ENCODE data around the gene BMS1. TPM values are rescaled to one million over a fixed set of nuclear protein-coding genes. Genes with fewer than 3 reads are reported as not detected.

The BMS1 gene
- total and polyA plus RNA-seq, 2 of the 8 experiments (the other 6 are each of a cell fraction or from before 2014, with no cell fraction given), result 3.7 to 34.6 TPM

GRCh38 chr10:42769673-42770072 is 12.9 kb upstream of the BMS1 start:
- H2BK12ac ChIP-seq (ENCODE audit: low read depth, low read length), result no peak overlapping the region
- no peak overlapping the region for H2AFZ ChIP-seq (ENCODE audit: low read length)
- no peak overlapping the region for H4K91ac ChIP-seq (replicated peaks; ENCODE audit: insufficient read length, low read length)
- no peak overlapping the region for H3K4ac ChIP-seq (replicated peaks; ENCODE audit: insufficient read length, low read depth, low read length)
- H3K18ac ChIP-seq (ENCODE audit: extremely low read depth, low read length), result no peak overlapping the region
- no peak overlapping the region for H4K8ac ChIP-seq (ENCODE audit: extremely low read depth, insufficient read depth, low read length)
- H3K4me1 ChIP-seq (replicated peaks in 1 of 4; ENCODE audit: control insufficient read depth in 3 of 4, insufficient read depth in 4 of 4, low read length in 3 of 4), result no peaks in the 10 kb centered on the region
- no peak overlapping the region for H3K4me2 ChIP-seq (ENCODE audit: insufficient read depth in 1 of 2, low read depth in 2 of 2, low read length in 2 of 2)
- H3K23me2 ChIP-seq (ENCODE audit: low read depth, low read length), result no peaks in the 10 kb centered on the region
- CTCF ChIA-PET (ENCODE audit: partially characterized antibody), result no interaction called here
- no peaks in the 10 kb centered on the region for H3K79me1 ChIP-seq (ENCODE audit: low read depth, low read length)
- H3K27ac ChIP-seq (ENCODE audit: low read depth, low read length), result no peak overlapping the region
- WGBS, 2 experiments (ENCODE audit: extremely low coverage in 1 of 2, insufficient coverage in 1 of 2, insufficient read length in 1 of 2, insufficient replicate concordance in 2 of 2, low coverage in 1 of 2, low lambda C conversion rate in 2 of 2, missing lambda C conversion rate in 1 of 2), result 73% methylated on average over 12 of the region's 12 CpGs; no CpG with 5 or more reads in 1 of the 2 experiments
- no peak overlapping the region for H2BK5ac ChIP-seq (ENCODE audit: low read depth, low read length)
- no peaks in the 10 kb centered on the region for H3K79me2 ChIP-seq (ENCODE audit: control insufficient read depth in 1 of 2, insufficient read depth in 2 of 2, low read length in 2 of 2)
- no peak overlapping the region for H2BK15ac ChIP-seq (ENCODE audit: low read length)
- no peak overlapping the region for H3K4me3 ChIP-seq (ENCODE audit: extremely low read depth in 1 of 4, insufficient read depth in 2 of 4, low read depth in 3 of 4, low read length in 4 of 4)
- DNase-seq (ENCODE audit: low read depth in 1 of 2, low spot score in 2 of 2), result no peak
- no peaks in the 10 kb centered on the region for H4K20me1 ChIP-seq (replicated peaks in 1 of 2; ENCODE audit: control insufficient read depth in 1 of 2, insufficient read depth in 2 of 2, low read length in 2 of 2)
- no peaks in the 10 kb centered on the region for H3K36me3 ChIP-seq (ENCODE audit: control insufficient read depth in 2 of 4, insufficient read depth in 4 of 4, low read length in 3 of 4)
- no peak overlapping the region for H2BK20ac ChIP-seq (ENCODE audit: low read length)
- no peak overlapping the region for H4K5ac ChIP-seq (ENCODE audit: insufficient read length, low read depth, low read length)
- no peak overlapping the region for H2BK120ac ChIP-seq (replicated peaks; ENCODE audit: low read depth, low read length)
- no peak overlapping the region for H3K56ac ChIP-seq (replicated peaks; ENCODE audit: insufficient read length, low read depth, low read length)
- POLR2A ChIA-PET (ENCODE audit: partially characterized antibody), result no interaction called here
- H2AK5ac ChIP-seq (ENCODE audit: low read depth, low read length), result no peak overlapping the region
- H3K9ac ChIP-seq (replicated peaks in 1 of 4; ENCODE audit: extremely low read depth in 1 of 4, low read depth in 3 of 4, low read length in 3 of 4), result no peak overlapping the region
- no peaks in the 10 kb centered on the region; a peak in 1 of 4 replicates for H3K9me3 ChIP-seq (ENCODE audit: insufficient read depth in 2 of 2, low read depth in 1 of 2, low read length in 1 of 2)
- no peak for FAIRE-seq
- H3K27me3 ChIP-seq (replicated peaks in 1 of 4; ENCODE audit: control insufficient read depth in 3 of 4, extremely low read depth in 1 of 4, insufficient read depth in 3 of 4, low read length in 3 of 4), result no peaks in the 10 kb centered on the region; a peak in 2 of 7 replicates
- H3K23ac ChIP-seq (ENCODE audit: insufficient read length), result no peak overlapping the region
- no peak overlapping the region for H3K14ac ChIP-seq (ENCODE audit: insufficient read length)
- TF ChIP-seq ASH2L (IDR thresholded peaks at IDR 0.05; ENCODE audit: low read length), result no peak
- TF ChIP-seq SUZ12 (IDR thresholded peaks at IDR 0.05; ENCODE audit: low read length), result no peak
- no peak for TF ChIP-seq ATF3 (IDR thresholded peaks at IDR 0.05; ENCODE audit: insufficient read depth, low read depth, low read length)
- TF ChIP-seq NANOG (IDR thresholded peaks at IDR 0.05; ENCODE audit: insufficient read depth, low read depth, low read length, poor library complexity, severe bottlenecking), result no peak
- TF ChIP-seq RNF2 (IDR thresholded peaks at IDR 0.05; ENCODE audit: borderline replicate concordance, low read depth, low read length, missing control alignments, poor library complexity, severe bottlenecking), result no peak
